CD14-positive monocyte (primary cell): Measurements from ENCODE around the gene FAM135A. TPM values are rescaled to one million over a fixed set of nuclear protein-coding genes. Genes with fewer than 3 reads are reported as not detected.

Source experiments
- DNase-seq, 3 donors: peaks; one replicate each; pipeline ENCODE4 v3.0.0-alpha.2; 2011 to 2022
- H2AFZ ChIP-seq: 2 replicates; pipeline ENCODE4 v1.6.0; 2012; ENCODE audit warnings: mild to moderate bottlenecking, low read depth, low read length, inconsistent platforms; ENCODE audit not compliant: insufficient read depth, poor library complexity, severe bottlenecking
- H3K27ac ChIP-seq, 2 donors: 1 replicate in 1 of 2; 2 replicates in 1 of 2; pipeline ENCODE4 v1.5.1; 2012 to 2013; ENCODE audit warnings: low read length in 2 of 2, control low read depth in 1 of 2, inconsistent platforms in 1 of 2, low read depth in 1 of 2, mild to moderate bottlenecking in 1 of 2
- H3K27me3 ChIP-seq, 2 donors: one replicate each; pipeline versions ENCODE4 v1.6.0 to v1.6.1; 2011 to 2013; ENCODE audit warnings: low read length in 2 of 2; ENCODE audit not compliant: control insufficient read depth in 2 of 2, insufficient read depth in 2 of 2
- H3K36me3 ChIP-seq, 2 donors: replicated peaks in 1 of 2; 1 replicate in 1 of 2; 2 replicates in 1 of 2; pipeline versions ENCODE4 v1.5.1 to v1.6.1; 2012 to 2013; ENCODE audit warnings: low read length in 2 of 2, control low read depth in 1 of 2, inconsistent platforms in 1 of 2, mild to moderate bottlenecking in 1 of 2; ENCODE audit not compliant: insufficient read depth in 2 of 2, control insufficient read depth in 1 of 2
- H3K4me1 ChIP-seq, 2 donors: 1 replicate in 1 of 2; 2 replicates in 1 of 2; pipeline versions ENCODE4 v1.5.1 to v1.6.1; 2012 to 2013; ENCODE audit warnings: low read length in 2 of 2, control low read depth in 1 of 2, inconsistent platforms in 1 of 2, mild to moderate bottlenecking in 1 of 2, moderate library complexity in 1 of 2; ENCODE audit not compliant: insufficient read depth in 2 of 2, control insufficient read depth in 1 of 2
- H3K4me2 ChIP-seq: replicated peaks from 2 replicates; pipeline ENCODE3; 2012; ENCODE audit warnings: low read length, moderate library complexity, mild to moderate bottlenecking; ENCODE audit not compliant: poor library complexity, severe bottlenecking; ENCODE audit errors: extremely low read depth
- H3K4me3 ChIP-seq, 3 experiments: fragments of 200-600 bp in 1 of 3; sonication (generic) in 1 of 3; replicated peaks in 1 of 3; 1 replicate in 2 of 3; 2 replicates in 1 of 3; pipeline ENCODE4 v1.5.1; 2011 to 2013; ENCODE audit warnings: low read length in 3 of 3, mild to moderate bottlenecking in 3 of 3, control low read depth in 2 of 3, low read depth in 2 of 3, inconsistent platforms in 1 of 3, moderate library complexity in 1 of 3
- H3K79me2 ChIP-seq: 2 replicates; pipeline ENCODE4 v1.6.0; 2012; ENCODE audit warnings: mild to moderate bottlenecking, control low read depth, inconsistent platforms, low read length, moderate library complexity; ENCODE audit not compliant: insufficient read depth
- H3K9ac ChIP-seq: 2 replicates; pipeline ENCODE4 v1.6.0; 2017; ENCODE audit warnings: low read length, mild to moderate bottlenecking; ENCODE audit not compliant: insufficient read depth, poor library complexity, severe bottlenecking
- H3K9me3 ChIP-seq, 2 donors: replicated peaks in 1 of 2; 1 replicate in 1 of 2; 2 replicates in 1 of 2; pipeline versions ENCODE4 v1.5.1 to v1.6.1; 2012 to 2013; ENCODE audit warnings: low read length in 2 of 2, control low read depth in 1 of 2; ENCODE audit not compliant: control insufficient read depth in 1 of 2, insufficient read depth in 1 of 2
- H4K20me1 ChIP-seq: 2 replicates; pipeline ENCODE4 v1.6.0; 2012; ENCODE audit warnings: mild to moderate bottlenecking, low read length, control low read depth, moderate library complexity; ENCODE audit not compliant: insufficient read depth
- H3K27ac Mint-ChIP-seq, 7 donors: one replicate each; pipeline ENCODE4 v1.8.0; 2020; ENCODE audit warnings: mild to moderate bottlenecking in 7 of 7, mixed read lengths in 7 of 7, moderate library complexity in 6 of 7, inconsistent platforms in 2 of 7
- H3K27me3 Mint-ChIP-seq, 3 donors: one replicate each; pipeline ENCODE4 v1.8.0; 2021 to 2022; ENCODE audit warnings: low read depth in 3 of 3, mild to moderate bottlenecking in 3 of 3, mixed read lengths in 3 of 3, moderate library complexity in 3 of 3, inconsistent platforms in 1 of 3
- H3K36me3 Mint-ChIP-seq, 2 donors: one replicate each; pipeline ENCODE4 v1.8.0; 2020; ENCODE audit warnings: mixed read lengths in 2 of 2, inconsistent platforms in 1 of 2, mild to moderate bottlenecking in 1 of 2
- H3K4me1 Mint-ChIP-seq: one replicate; pipeline ENCODE4 v1.8.0; 2020; ENCODE audit warnings: mild to moderate bottlenecking, mixed read lengths
- H3K4me3 Mint-ChIP-seq, 2 donors: one replicate each; pipeline ENCODE4 v1.8.0; 2020; ENCODE audit warnings: mild to moderate bottlenecking in 2 of 2, mixed read lengths in 2 of 2, moderate library complexity in 1 of 2
- H3K9me3 Mint-ChIP-seq, 7 donors: one replicate each; pipeline ENCODE4 v1.8.0; 2020 to 2022; ENCODE audit warnings: mixed read lengths in 7 of 7, mild to moderate bottlenecking in 6 of 7, moderate library complexity in 6 of 7, inconsistent platforms in 2 of 7
- CTCF ChIP-seq: fragments of 200-600 bp; IDR thresholded peaks from one replicate; pipeline ENCODE4 v1.8.0; 2022; ENCODE audit warnings: antibody characterized with exemption, mild to moderate bottlenecking
- WGBS: methylation state at CpG from one replicate; pipeline ENCODE4 v1.1.5; 2013; ENCODE audit warnings: missing lambda C conversion rate; ENCODE audit not compliant: insufficient coverage; 5-methylcytosine and 5-hydroxymethylcytosine counted together
- intact Hi-C, 2 donors: fragments of 100-400 bp; cut with micrococcal nuclease; formaldehyde crosslinking; loops; one replicate each; pipeline versions ENCODE4 v1.15.0 to v1.15.1; 2023
- polyA plus RNA-seq, 3 donors: library from polyadenylated mRNA; depleted of rRNA in 1 of 3; unstranded in 2 of 3; stranded (reverse) in 1 of 3; fragments of 300-500 nt in 2 of 3; fragments of >200 nt in 1 of 3; fragmentation: Illumina TruSeq in 2 of 3; gene quantifications; 1 replicate in 2 of 3; 2 replicates in 1 of 3; pipeline ENCODE4 v1.2.3, GENCODE V29; 2012 to 2021

The FAM135A gene
- polyA plus RNA-seq, 3 donors: 4.1 to 10.3 (median 5.4) TPM

DNA sequence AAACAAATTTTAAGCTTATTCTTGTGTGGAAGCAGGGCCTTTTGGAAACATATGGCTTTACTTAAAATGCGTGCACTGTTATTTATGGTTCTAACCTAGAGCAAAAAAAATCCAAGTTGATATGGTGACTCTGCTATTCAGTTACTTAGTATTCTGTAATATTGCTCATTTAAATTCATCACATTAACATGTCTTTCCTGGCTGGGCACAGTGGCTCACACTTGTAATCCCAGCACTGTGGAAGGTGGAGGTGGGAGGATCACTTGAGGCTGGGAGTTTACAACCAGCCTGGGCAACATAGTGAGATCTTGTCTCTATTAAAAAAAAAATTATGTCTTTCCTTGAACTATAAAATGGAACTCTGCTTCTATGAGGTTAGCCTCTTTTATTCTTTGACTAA, 95.6 kb downstream of the FAM135A start:
- Mint-ChIP-seq H3K27me3 (no peaks in the 10 kb centered on the region), H3K36me3 (peaks cover 23 to 27% of the 10 kb centered on the region in 2 donors), H3K9me3 (peaks cover 0 to 9% (median 3%) of the 10 kb centered on the region in 7 donors), H3K27ac (no peak overlapping the region), H3K4me1 (no peaks in the 10 kb centered on the region), H3K4me3 (no peak overlapping the region)
- no peak for DNase-seq
- Histone ChIP-seq H3K4me1 (no peaks in the 10 kb centered on the region), H3K79me2 (no peaks in the 10 kb centered on the region), H3K27me3 (no peaks in the 10 kb centered on the region), H3K27ac (no peak overlapping the region), H3K36me3 (peaks cover 8 to 22% of the 10 kb centered on the region in 2 donors), H3K9ac (no peak overlapping the region), H4K20me1 (no peaks in the 10 kb centered on the region), H3K4me3 (no peak overlapping the region), H2AFZ (no peak overlapping the region), H3K4me2 (no peak overlapping the region), H3K9me3 (peaks cover 2 to 5% of the 10 kb centered on the region in 2 donors)
- TF ChIP-seq CTCF: no peak
- intact Hi-C loops: no loop called here
- no CpG with 5 or more reads among the region's 1 CpG for WGBS

DNA sequence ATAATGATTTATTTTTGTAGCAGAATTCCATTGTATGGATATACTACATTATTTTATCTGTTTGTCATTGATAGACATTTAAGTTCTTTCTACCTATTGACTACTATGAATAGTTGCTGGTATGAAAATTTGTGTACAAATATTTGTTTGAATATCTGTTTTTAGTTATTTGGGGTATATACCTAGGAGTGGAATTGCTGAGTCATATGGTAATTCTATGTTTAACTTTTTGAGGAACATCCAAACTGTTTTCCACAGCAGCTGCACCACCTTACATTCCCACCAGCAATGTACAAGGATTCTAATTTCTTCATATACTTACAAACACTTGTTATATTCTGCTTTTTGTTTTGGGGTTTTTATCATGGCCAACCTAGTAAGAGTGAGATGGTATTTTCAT, 97.3 kb downstream of the FAM135A start:
- intact Hi-C loops: no loop called here
- H3K9me3 Mint-ChIP-seq: no peaks in the 10 kb centered on the region

More for the DNA sequence above, 97.3 kb downstream of the FAM135A start:
- no peak overlapping the region for H3K9ac ChIP-seq
- H3K36me3 ChIP-seq: peaks cover 5 to 22% of the 10 kb centered on the region in 2 donors
- no peak overlapping the region for H3K27ac ChIP-seq
- Mint-ChIP-seq H3K4me3 (no peak overlapping the region), H3K27ac (no peak overlapping the region), H3K36me3 (peaks cover 8 to 17% of the 10 kb centered on the region in 2 donors), H3K27me3 (peaks cover 0 to 2% (median 0%) of the 10 kb centered on the region in 3 donors), H3K4me1 (no peaks in the 10 kb centered on the region)
- no peak for DNase-seq
- no peaks in the 10 kb centered on the region for H3K27me3 ChIP-seq
- no peak for TF ChIP-seq CTCF
- no peaks in the 10 kb centered on the region for H3K9me3 ChIP-seq
- no peaks in the 10 kb centered on the region for H3K4me1 ChIP-seq
- H2AFZ ChIP-seq: no peak overlapping the region
- H3K4me2 ChIP-seq: no peak overlapping the region
- H3K4me3 ChIP-seq: no peak overlapping the region
- H4K20me1 ChIP-seq: no peaks in the 10 kb centered on the region
- no peaks in the 10 kb centered on the region for H3K79me2 ChIP-seq
